Inflammatory macrophage treated with lipopolysaccharide for 4 hours (primary cell): ENCODE results near the gene DMRTA2.

Experiments used
- DNase-seq: peaks from one replicate; pipeline ENCODE4 v3.0.0-alpha.2; 2020

DMRTA2 gene

GRCh38 chr1:50422946-50423669, at the start of gene DMRTA2:
DMRTA2 (minus strand) TSS chr1:50423443; CDS start chr1:50421536, 1,907 bp downstream.
- DNase-seq: no peak

- DNase-seq: no peak
These were observed 48.7 kb upstream of the DMRTA2 start for GRCh38 chr1:50471967-50472366.

- no peak for DNase-seq
These were observed 39.7 kb upstream of the DMRTA2 start for GRCh38 chr1:50462964-50463363.

- peak; percentile 84 for DNase-seq
These were observed 35.3 kb upstream of the DMRTA2 start for GRCh38 chr1:50458507-50458906.

GRCh38 chr1:50454911-50455310, 31.7 kb upstream of the DMRTA2 start:
- no peak for DNase-seq

GRCh38 chr1:50453266-50453665, 30.0 kb upstream of the DMRTA2 start:
- DNase-seq: no peak

- no peak for DNase-seq
These were observed 29.5 kb upstream of the DMRTA2 start for GRCh38 chr1:50452700-50453099.

GRCh38 chr1:50450861-50451653, 27.8 kb upstream of the DMRTA2 start:
- no peak for DNase-seq

- no peak for DNase-seq
These were observed 24.7 kb upstream of the DMRTA2 start for GRCh38 chr1:50447961-50448360.

- DNase-seq: no peak
These were observed 17.9 kb upstream of the DMRTA2 start for GRCh38 chr1:50441183-50441582.

- DNase-seq: no peak
These were observed 15.7 kb upstream of the DMRTA2 start for GRCh38 chr1:50438945-50439344.

- DNase-seq: no peak
These were observed 13.2 kb upstream of the DMRTA2 start for GRCh38 chr1:50436489-50436888.

GRCh38 chr1:50430010-50430405, 6.8 kb upstream of the DMRTA2 start:
- no peak for DNase-seq

- DNase-seq: no peak
These were observed 4.9 kb upstream of the DMRTA2 start for GRCh38 chr1:50427818-50428779.

- no peak for DNase-seq
These were observed 4.0 kb upstream of the DMRTA2 start for GRCh38 chr1:50427086-50427817.

- DNase-seq: no peak
These were observed 3.5 kb upstream of the DMRTA2 start for GRCh38 chr1:50426702-50427085.

GRCh38 chr1:50426108-50426700, 3.0 kb upstream of the DMRTA2 start:
- DNase-seq: no peak

- DNase-seq: no peak
These were observed 2.3 kb upstream of the DMRTA2 start for GRCh38 chr1:50425376-50426107.

- DNase-seq: no peak
These were observed 1.7 kb upstream of the DMRTA2 start for GRCh38 chr1:50424884-50425375.

- no peak for DNase-seq
These were observed 1.0 kb upstream of the DMRTA2 start for GRCh38 chr1:50424045-50424883.
